ENCODE data around the gene ZNF253. TPM values are rescaled to one million over a fixed set of nuclear protein-coding genes. Genes with fewer than 3 reads are reported as not detected.

The ZNF253 gene
- total RNA-seq, 1 experiment from 2014 or later = not detected

GRCh38 chr19:19943848-19944582, 78.3 kb downstream of the ZNF253 start:
- DNase-seq (ENCODE audit: low read depth, low spot score) (no peak), ATAC-seq (no peak)
- Histone ChIP-seq H3K4me1 (ENCODE audit: control insufficient read depth in 1 of 2, insufficient read depth in 2 of 2, low read length in 2 of 2) (no peaks in the 10 kb centered on the region), H4K20me1 (ENCODE audit: insufficient read depth) (no peaks in the 10 kb centered on the region), H3K4me2 (ENCODE audit: low read length) (no peak overlapping the region), H3K36me3 (ENCODE audit: control insufficient read depth in 1 of 2, insufficient read depth in 2 of 2, low read length in 2 of 2) (no peaks in the 10 kb centered on the region), H3K4me3 (replicated peaks in 1 of 2; ENCODE audit: low read depth in 1 of 2, low read length in 2 of 2) (no peak overlapping the region), H3K9me3 (ENCODE audit: control insufficient read depth in 1 of 2, insufficient read depth in 1 of 2, low read depth in 1 of 2, low read length in 2 of 2) (peaks cover 6 to 13% of the 10 kb centered on the region in 2 experiments; a peak in 2 of 4 replicates), H3K27ac (ENCODE audit: low read depth, low read length) (no peak overlapping the region), H3K27me3 (ENCODE audit: insufficient read depth, low read length) (no peaks in the 10 kb centered on the region), H3K9me2 (ENCODE audit: insufficient read depth) (no peaks in the 10 kb centered on the region), H3K79me2 (ENCODE audit: insufficient read depth, low read length) (no peaks in the 10 kb centered on the region), H2AFZ (ENCODE audit: low read depth, low read length, poor library complexity, severe bottlenecking) (no peak overlapping the region), H3K9ac (ENCODE audit: low read length) (no peak overlapping the region)
- intact Hi-C loops (cut with micrococcal nuclease) = no loop called here
- POLR2A ChIA-PET = no interaction called here
- TF ChIP-seq POLR2AphosphoS5 (IDR thresholded peaks at IDR 0.05; ENCODE audit: low read depth, low read length) (no peak), EZH2phosphoT487 (IDR thresholded peaks at IDR 0.05; ENCODE audit: borderline replicate concordance) (no peak), CTCF (IDR thresholded peaks at IDR 0.05 in 2 of 3, conservative IDR thresholded peaks at IDR 0.05 in 1 of 3; ENCODE audit: borderline replicate concordance in 1 of 3, insufficient read depth in 1 of 3, low read depth in 2 of 3, low read length in 2 of 3) (no peak), ELF1 (IDR thresholded peaks at IDR 0.05; ENCODE audit: borderline replicate concordance, low read depth) (no peak)
- RAD21 ChIA-PET (ENCODE audit: low non-redundant PET in 1 of 2, low total read pairs in 2 of 2, uncharacterized antibody in 2 of 2, unreplicated experiment in 2 of 2) = no interaction called here
- BruUV-seq (replicated peaks) = no TSS peak
- CTCF ChIA-PET = no interaction called here

Other genes starting within 250 kb of the ZNF253 start
- 11.6 TPM for gene PBX4, start 247.2 kb upstream of the ZNF253 start, total RNA-seq (2021; ENCODE audit: unreplicated experiment)
- 28.2 TPM for gene LPAR2, start 237.7 kb upstream of the ZNF253 start, total RNA-seq (2021; ENCODE audit: unreplicated experiment)
- 16.3 TPM for gene GMIP, start 222.2 kb upstream of the ZNF253 start, total RNA-seq (2021; ENCODE audit: unreplicated experiment)
- gene ATP13A1, start 202.2 kb upstream of the ZNF253 start, total RNA-seq (2021; ENCODE audit: unreplicated experiment) = 73.7 TPM
- 12.8 TPM for gene ZNF101, start 197.0 kb upstream of the ZNF253 start, total RNA-seq (2021; ENCODE audit: unreplicated experiment)
- gene ZNF14, start 132.8 kb upstream of the ZNF253 start, total RNA-seq (2021; ENCODE audit: unreplicated experiment) = 4.8 TPM
- gene ZNF506, start 44.1 kb upstream of the ZNF253 start, total RNA-seq (2021; ENCODE audit: unreplicated experiment) = 0.42 TPM
- gene ZNF93, start 35.1 kb downstream of the ZNF253 start, total RNA-seq (2021; ENCODE audit: unreplicated experiment) = not detected
- not detected for gene ZNF682, start 173.6 kb downstream of the ZNF253 start, total RNA-seq (2021; ENCODE audit: unreplicated experiment)
- not detected for gene ZNF90, start 212.1 kb downstream of the ZNF253 start, total RNA-seq (2021; ENCODE audit: unreplicated experiment)

All from HCT116 (cell line).